ENCODE data around the gene METTL14. TPM values are rescaled to one million over a fixed set of nuclear protein-coding genes. Genes with fewer than 3 reads are reported as not detected.

Gene METTL14
- total RNA-seq, 1 experiment from 2014 or later = 26.1 TPM

DNA sequence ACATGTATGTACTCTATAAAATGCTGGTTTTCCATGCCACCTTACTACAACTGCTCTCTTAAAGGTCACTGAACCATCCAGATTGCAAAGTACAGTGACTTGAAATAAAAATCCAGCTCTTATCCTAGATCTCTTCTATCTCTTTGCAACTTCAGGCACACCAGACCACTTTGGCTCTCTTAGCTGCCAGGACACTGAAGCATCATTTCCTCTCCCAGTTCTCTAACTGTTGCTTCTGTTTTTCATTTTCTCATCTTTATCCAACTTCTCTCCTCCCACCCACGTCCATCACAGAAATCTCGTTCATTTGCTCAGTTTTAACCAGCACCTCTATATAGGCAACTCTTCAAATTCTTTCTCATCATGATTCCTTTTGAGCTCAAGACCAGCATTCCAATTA lies 74.3 kb downstream of the METTL14 start:
- TF ChIP-seq, protein P1, sequence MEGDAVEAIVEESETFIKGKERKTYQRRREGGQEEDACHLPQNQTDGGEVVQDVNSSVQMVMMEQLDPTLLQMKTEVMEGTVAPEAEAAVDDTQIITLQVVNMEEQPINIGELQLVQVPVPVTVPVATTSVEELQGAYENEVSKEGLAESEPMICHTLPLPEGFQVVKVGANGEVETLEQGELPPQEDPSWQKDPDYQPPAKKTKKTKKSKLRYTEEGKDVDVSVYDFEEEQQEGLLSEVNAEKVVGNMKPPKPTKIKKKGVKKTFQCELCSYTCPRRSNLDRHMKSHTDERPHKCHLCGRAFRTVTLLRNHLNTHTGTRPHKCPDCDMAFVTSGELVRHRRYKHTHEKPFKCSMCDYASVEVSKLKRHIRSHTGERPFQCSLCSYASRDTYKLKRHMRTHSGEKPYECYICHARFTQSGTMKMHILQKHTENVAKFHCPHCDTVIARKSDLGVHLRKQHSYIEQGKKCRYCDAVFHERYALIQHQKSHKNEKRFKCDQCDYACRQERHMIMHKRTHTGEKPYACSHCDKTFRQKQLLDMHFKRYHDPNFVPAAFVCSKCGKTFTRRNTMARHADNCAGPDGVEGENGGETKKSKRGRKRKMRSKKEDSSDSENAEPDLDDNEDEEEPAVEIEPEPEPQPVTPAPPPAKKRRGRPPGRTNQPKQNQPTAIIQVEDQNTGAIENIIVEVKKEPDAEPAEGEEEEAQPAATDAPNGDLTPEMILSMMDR (IDR thresholded peaks at IDR 0.05; ENCODE audit: unreplicated experiment) = no peak
- H3K4me1 Mint-ChIP-seq (ENCODE audit: low read depth, unreplicated experiment) = no peaks in the 10 kb centered on the region
- no peak for DNase-seq
- H3K27me3 Mint-ChIP-seq (ENCODE audit: unreplicated experiment) = no peaks in the 10 kb centered on the region
- no peaks in the 10 kb centered on the region for H3K9me3 Mint-ChIP-seq (ENCODE audit: low read depth, unreplicated experiment)
- intact Hi-C loops (cut with micrococcal nuclease; ENCODE audit: unreplicated experiment) = no loop called here
- CTCF ChIA-PET = no interaction called here
- no peak overlapping the region for H3K4me3 Mint-ChIP-seq (ENCODE audit: low read depth, unreplicated experiment)
- no peaks in the 10 kb centered on the region for H3K36me3 Mint-ChIP-seq (ENCODE audit: insufficient read depth, unreplicated experiment)
- no peak overlapping the region for H3K27ac Mint-ChIP-seq (ENCODE audit: unreplicated experiment)
- no TSS peak for BruUV-seq (replicated peaks)

DNA sequence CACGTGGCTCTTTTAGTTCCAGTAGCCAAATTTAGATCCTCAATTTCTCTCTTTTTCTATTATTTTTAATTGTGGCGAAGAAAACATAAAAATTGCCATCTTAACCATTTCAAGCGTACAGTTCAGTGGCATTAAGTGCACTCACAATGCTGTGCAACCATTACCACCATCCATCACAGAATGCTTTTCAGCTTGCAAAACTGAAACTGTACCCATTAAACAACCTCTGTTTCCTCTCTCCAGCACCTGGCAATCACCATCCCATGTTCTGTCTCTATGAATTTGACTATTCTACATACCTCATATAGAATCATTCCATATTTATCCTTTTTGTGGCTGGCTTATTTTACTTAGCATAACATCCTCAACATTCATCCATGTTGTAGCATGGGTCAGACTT lies 74.9 kb downstream of the METTL14 start:
- no peak overlapping the region for H3K4me3 Mint-ChIP-seq (ENCODE audit: low read depth, unreplicated experiment)
- intact Hi-C loops (cut with micrococcal nuclease; ENCODE audit: unreplicated experiment) = no loop called here
- no peak for DNase-seq
- H3K4me1 Mint-ChIP-seq (ENCODE audit: low read depth, unreplicated experiment) = no peaks in the 10 kb centered on the region
- no peak overlapping the region for H3K27ac Mint-ChIP-seq (ENCODE audit: unreplicated experiment)
- no peaks in the 10 kb centered on the region for H3K9me3 Mint-ChIP-seq (ENCODE audit: low read depth, unreplicated experiment)
- no TSS peak for BruUV-seq (replicated peaks)
- TF ChIP-seq, protein P1 (IDR thresholded peaks at IDR 0.05; ENCODE audit: unreplicated experiment) = no peak
- no peaks in the 10 kb centered on the region for H3K27me3 Mint-ChIP-seq (ENCODE audit: unreplicated experiment)
- CTCF ChIA-PET = no interaction called here
- no peaks in the 10 kb centered on the region for H3K36me3 Mint-ChIP-seq (ENCODE audit: insufficient read depth, unreplicated experiment)

DNA sequence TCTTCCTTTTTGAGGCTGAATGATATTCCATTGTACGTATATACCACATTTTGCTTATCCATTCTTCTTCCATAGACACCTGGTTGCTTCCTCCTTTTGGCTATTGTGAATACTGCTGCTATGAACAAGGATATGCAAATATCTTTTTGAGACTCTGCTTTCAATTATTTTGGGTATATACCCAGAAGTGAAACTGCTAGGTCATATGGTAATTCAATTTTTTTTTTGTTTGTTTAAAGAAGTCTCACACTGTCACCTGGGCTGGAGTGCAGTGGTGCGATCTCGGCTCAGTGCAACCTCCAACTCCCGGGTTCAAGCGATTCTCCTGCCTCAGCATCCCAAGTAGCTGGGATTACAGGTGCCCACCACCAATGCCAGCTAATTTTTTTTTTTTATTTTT lies 75.3 kb downstream of the METTL14 start:
- no peaks in the 10 kb centered on the region for H3K27me3 Mint-ChIP-seq (ENCODE audit: unreplicated experiment)
- no TSS peak for BruUV-seq (replicated peaks)
- TF ChIP-seq, protein P1 (IDR thresholded peaks at IDR 0.05; ENCODE audit: unreplicated experiment) = no peak
- intact Hi-C loops (cut with micrococcal nuclease; ENCODE audit: unreplicated experiment) = no loop called here
- H3K9me3 Mint-ChIP-seq (ENCODE audit: low read depth, unreplicated experiment) = no peaks in the 10 kb centered on the region
- no peaks in the 10 kb centered on the region for H3K4me1 Mint-ChIP-seq (ENCODE audit: low read depth, unreplicated experiment)
- CTCF ChIA-PET = no interaction called here
- DNase-seq = no peak
- no peaks in the 10 kb centered on the region for H3K36me3 Mint-ChIP-seq (ENCODE audit: insufficient read depth, unreplicated experiment)
- H3K27ac Mint-ChIP-seq (ENCODE audit: unreplicated experiment) = no peak overlapping the region
- H3K4me3 Mint-ChIP-seq (ENCODE audit: low read depth, unreplicated experiment) = no peak overlapping the region

DNA sequence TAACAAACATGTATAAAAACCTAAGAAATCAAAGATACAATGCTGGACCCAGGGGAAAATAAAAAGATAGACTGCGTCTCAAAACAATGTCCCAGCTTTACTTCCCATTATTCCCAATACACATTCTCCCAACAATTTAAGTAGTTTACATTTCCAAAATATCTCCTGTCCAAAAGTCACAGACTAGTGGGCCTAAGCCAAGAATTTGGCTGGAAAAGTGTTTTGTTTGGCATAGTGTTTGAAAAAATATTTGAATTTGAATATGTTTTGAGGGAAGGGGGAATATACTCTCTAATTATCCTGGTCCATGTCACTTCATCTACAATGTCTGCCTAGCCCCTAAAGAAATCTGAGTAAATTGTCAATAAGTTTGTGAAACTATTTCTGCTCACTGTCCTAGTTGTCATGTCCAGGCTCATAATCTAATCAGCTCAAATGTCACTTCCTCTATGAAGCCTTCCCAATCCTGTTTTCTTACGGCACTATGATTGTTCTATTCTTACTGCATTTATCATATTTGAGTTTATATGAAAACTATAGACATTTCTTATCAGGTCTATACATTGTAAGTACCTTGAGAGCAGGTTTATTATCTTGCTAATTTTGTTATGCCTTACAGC lies 76.3 kb downstream of the METTL14 start:
- no TSS peak for BruUV-seq (replicated peaks)
- Mint-ChIP-seq H3K4me1 (ENCODE audit: low read depth, unreplicated experiment) (no peaks in the 10 kb centered on the region), H3K4me3 (ENCODE audit: low read depth, unreplicated experiment) (no peak overlapping the region), H3K36me3 (ENCODE audit: insufficient read depth, unreplicated experiment) (peaks cover 5% of the 10 kb centered on the region), H3K27ac (ENCODE audit: unreplicated experiment) (no peak overlapping the region), H3K9me3 (ENCODE audit: low read depth, unreplicated experiment) (no peaks in the 10 kb centered on the region), H3K27me3 (ENCODE audit: unreplicated experiment) (no peaks in the 10 kb centered on the region)
- DNase-seq = no peak
- CTCF ChIA-PET = no interaction called here
- intact Hi-C loops (cut with micrococcal nuclease; ENCODE audit: unreplicated experiment) = no loop called here
- TF ChIP-seq, protein P1 (IDR thresholded peaks at IDR 0.05; ENCODE audit: unreplicated experiment) = no peak

Data from Calu3 (cell line).